Endothelial cell of umbilical vein (primary cell): ENCODE results near the gene IQGAP1. TPM values are rescaled to one million over a fixed set of nuclear protein-coding genes. Genes with fewer than 3 reads are reported as not detected.

Experiments
- BruUV-seq: library from RNA; stranded (reverse); fragments of 400-500 nt; replicated peaks from 2 replicates; lab custom pipeline; 2021; lab: Mats Ljungman, UMichigan
- CTCF ChIA-PET: fragments of 300-600, 350-600 bp; sonication (Branson Sonifier 250); formaldehyde crosslinking; loops from one replicate; lab custom pipeline; 2021; ENCODE audit warnings: antibody characterized with exemption, inconsistent platforms; lab: Charles Lee
- POLR2A ChIA-PET: fragments of 300-600, 350-600 bp; sonication (Branson Sonifier 250); formaldehyde crosslinking; loops from one replicate; lab custom pipeline; 2021; ENCODE audit warnings: antibody characterized with exemption, inconsistent platforms; lab: Charles Lee
- DNase-seq: peaks from one replicate; pipeline ENCODE4 v3.0.0-alpha.2; 2011; ENCODE audit warnings: low read depth, low spot score
- FAIRE-seq: peaks from 2 replicates; lab custom pipeline; 2011; peaks lifted over from hg19 to GRCh38; lab: Jason Lieb, UNC
- H2AFZ ChIP-seq: 2 replicates; pipeline ENCODE4 v1.6.0; 2012; ENCODE audit warnings: low read depth, low read length, control low read depth, inconsistent platforms
- H3K27ac ChIP-seq: 2 replicates; pipeline ENCODE4 v1.5.1; 2011; ENCODE audit warnings: low read depth, mild to moderate bottlenecking, control low read depth, low read length, moderate library complexity; ENCODE audit not compliant: insufficient read depth
- H3K27me3 ChIP-seq, 2 experiments: 2 replicates each; pipeline versions ENCODE4 v1.6.0 to v1.6.1; 2011; ENCODE audit warnings: low read length in 2 of 2, mixed read lengths in 1 of 2; ENCODE audit not compliant: control insufficient read depth in 2 of 2, insufficient read depth in 2 of 2
- H3K36me3 ChIP-seq, 2 experiments: 2 replicates in 1 of 2; 3 replicates in 1 of 2; pipeline ENCODE4 v1.5.1; 2011; ENCODE audit warnings: low read length in 2 of 2, mild to moderate bottlenecking in 1 of 2, moderate library complexity in 1 of 2; ENCODE audit not compliant: control insufficient read depth in 2 of 2, insufficient read depth in 2 of 2; ENCODE audit errors: extremely low read depth in 1 of 2
- H3K4me1 ChIP-seq: 3 replicates; pipeline ENCODE4 v1.5.1; 2011; ENCODE audit warnings: mild to moderate bottlenecking, low read length; ENCODE audit not compliant: control insufficient read depth, insufficient read depth; ENCODE audit errors: extremely low read depth
- H3K4me2 ChIP-seq: 2 replicates; pipeline ENCODE4 v1.6.1; 2011; ENCODE audit warnings: low read length, control low read depth, mixed read lengths; ENCODE audit not compliant: insufficient read depth
- H3K4me3 ChIP-seq, 3 experiments: fragments of 200-600 bp in 1 of 3; sonication (generic), shearing (Covaris generic) in 1 of 3; replicated peaks in 1 of 3; 2 replicates each; pipeline ENCODE4 v1.5.1; 2011 to 2016; ENCODE audit warnings: control low read depth in 3 of 3, low read length in 3 of 3, mild to moderate bottlenecking in 2 of 3, inconsistent platforms in 1 of 3, low read depth in 1 of 3, moderate library complexity in 1 of 3; ENCODE audit not compliant: insufficient read depth in 1 of 3
- H3K79me2 ChIP-seq: 2 replicates; pipeline ENCODE4 v1.6.0; 2012; ENCODE audit warnings: low read length, inconsistent platforms; ENCODE audit not compliant: control insufficient read depth, insufficient read depth
- H3K9ac ChIP-seq: replicated peaks from 2 replicates; pipeline ENCODE3; 2011; ENCODE audit warnings: low read length, control low read depth; ENCODE audit not compliant: insufficient read depth; ENCODE audit errors: extremely low read depth
- H3K9me1 ChIP-seq: replicated peaks from 3 replicates; pipeline ENCODE4 v1.6.0; 2011; ENCODE audit warnings: mild to moderate bottlenecking, low read length; ENCODE audit not compliant: control insufficient read depth, insufficient read depth; ENCODE audit errors: extremely low read depth
- H3K9me3 ChIP-seq: replicated peaks from 2 replicates; pipeline ENCODE4 v1.5.1; 2012; ENCODE audit warnings: low read length, inconsistent platforms; ENCODE audit not compliant: control insufficient read depth, insufficient read depth
- H4K20me1 ChIP-seq: replicated peaks from 2 replicates; pipeline ENCODE3; 2011; ENCODE audit warnings: mild to moderate bottlenecking, low read length; ENCODE audit not compliant: control insufficient read depth, insufficient read depth; ENCODE audit errors: extremely low read depth
- EZH2 ChIP-seq: IDR thresholded peaks from 2 replicates; pipeline ENCODE4 v1.6.1; 2012; ENCODE audit warnings: borderline replicate concordance, low read depth, mild to moderate bottlenecking, moderate library complexity, low read length, inconsistent platforms; ENCODE audit not compliant: severe bottlenecking
- FOS ChIP-seq: IDR thresholded peaks from 2 replicates; pipeline ENCODE4 v1.6.1; 2011; ENCODE audit warnings: mild to moderate bottlenecking, low read length, moderate library complexity, borderline replicate concordance; ENCODE audit not compliant: insufficient read depth
- GATA2 ChIP-seq: IDR thresholded peaks from 2 replicates; pipeline ENCODE4 v1.7.0; 2011; ENCODE audit warnings: low read depth, mild to moderate bottlenecking, moderate library complexity, mixed read lengths, low read length; ENCODE audit not compliant: insufficient read length, insufficient read depth
- JUN ChIP-seq: IDR thresholded peaks from 2 replicates; pipeline ENCODE4 v1.6.1; 2011; ENCODE audit warnings: borderline replicate concordance, low read depth; ENCODE audit not compliant: insufficient read length, insufficient read depth
- MYC ChIP-seq: IDR thresholded peaks from one replicate; pipeline ENCODE4 v1.6.1; 2011; ENCODE audit warnings: mild to moderate bottlenecking, low read depth, low read length
- POLR2A ChIP-seq: IDR thresholded peaks from 2 replicates; pipeline ENCODE4 v1.6.1; 2012; ENCODE audit warnings: low read depth, mild to moderate bottlenecking, control low read depth, low read length
- POLR2AphosphoS5 ChIP-seq: IDR thresholded peaks from 2 replicates; pipeline ENCODE4 v1.6.1; 2012; ENCODE audit warnings: low read depth, mild to moderate bottlenecking, control low read depth, low read length, moderate library complexity; ENCODE audit not compliant: insufficient read depth
- dilution Hi-C: fragments of 300-500 bp; cut with MboI; formaldehyde crosslinking; loops from one replicate; pipeline ENCODE4 v1.15.0; 2019; ENCODE audit warnings: low sequenced_read_pairs; ENCODE audit not compliant: extremely low pct_ligation_motif_present
- intact Hi-C: fragments of 100-400 bp; cut with micrococcal nuclease; formaldehyde crosslinking; loops from one replicate; pipeline ENCODE4 v1.10.0; 2022
- polyA plus RNA-seq, 4 experiments: library from polyadenylated mRNA; depleted of rRNA in 3 of 4; stranded (reverse) in 3 of 4; unstranded in 1 of 4; fragments of >200 nt; gene quantifications; 2 replicates each; pipeline versions ENCODE4 v1.2.1 to v1.2.3, GENCODE V29; 2011 to 2012; ENCODE audit warnings: missing spikeins in 1 of 4
- total RNA-seq: library from RNA; stranded (reverse); gene quantifications from 2 replicates; pipeline ENCODE4 v1.2.3, GENCODE V29; 2021
- TF ChIP-seq, protein P1 (sequence below): IDR thresholded peaks from 2 replicates; pipeline ENCODE4 v1.6.1; 2011; ENCODE audit not compliant: insufficient read depth, insufficient read length
- TF ChIP-seq, protein P2 (sequence below), 2 donors: IDR thresholded peaks; 1 replicate in 1 of 2; 2 replicates in 1 of 2; pipeline ENCODE4 v1.5.1; 2011; ENCODE audit warnings: low read length in 2 of 2, mild to moderate bottlenecking in 2 of 2, moderate library complexity in 2 of 2, control low read depth in 1 of 2, inconsistent platforms in 1 of 2, low read depth in 1 of 2; ENCODE audit not compliant: insufficient read depth in 1 of 2; ENCODE audit errors: extremely low read depth in 1 of 2

IQGAP1 gene
- total and polyA plus RNA-seq, 2 donors (not counting 3 experiments of a cell fraction or from before 2014, with no cell fraction given): 82.2 to 258 TPM

DNA sequence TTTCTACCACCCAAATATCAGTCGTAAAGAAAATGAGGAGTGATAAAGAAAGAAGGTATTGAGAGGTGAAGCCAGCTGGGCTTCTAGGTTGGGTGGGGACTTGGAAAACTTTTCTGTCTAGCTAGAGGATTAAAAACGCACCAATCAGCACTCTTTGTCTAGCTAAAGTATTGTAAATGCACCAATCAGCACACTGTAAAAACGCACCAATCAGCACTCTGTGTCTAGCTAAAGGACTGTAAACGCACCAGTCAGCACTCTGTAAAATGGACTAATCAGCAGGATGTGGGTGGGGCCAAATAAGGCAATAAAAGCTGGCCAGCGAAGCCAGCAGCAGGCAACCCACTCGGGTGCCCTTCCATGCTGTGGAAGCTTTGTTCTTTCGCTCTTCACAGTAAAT, 13.0 kb upstream of the IQGAP1 start:
- intact Hi-C loops: no loop called here
- CTCF ChIA-PET: interaction anchor here (1.9 to 2.7 kb wide), 2 partner anchors 11 to 13 kb away, joined by 5 to 9 read pairs; no protein-coding TSS in a partner anchor
- Histone ChIP-seq H3K4me1 (peaks cover 23% of the 10 kb centered on the region), H3K9me1 (no peaks in the 10 kb centered on the region), H2AFZ (no peak overlapping the region), H3K9me3 (peaks cover 3% of the 10 kb centered on the region), H3K27ac (no peak overlapping the region), H3K4me2 (no peak overlapping the region), H3K9ac (no peak overlapping the region), H3K36me3 (no peaks in the 10 kb centered on the region), H3K79me2 (no peaks in the 10 kb centered on the region), H4K20me1 (no peaks in the 10 kb centered on the region), H3K27me3 (no peaks in the 10 kb centered on the region), H3K4me3 (no peak overlapping the region)
- FAIRE-seq (no peak), DNase-seq (no peak)
- no TSS peak for BruUV-seq
- dilution Hi-C loops: no loop called here
- TF ChIP-seq POLR2AphosphoS5 (no peak), POLR2A (no peak), JUN (no peak), MYC (no peak), FOS (no peak), EZH2 (no peak)
- POLR2A ChIA-PET: interaction anchor here (0.7 kb wide), 1 partner anchor 291 kb away, joined by 4 read pairs; no protein-coding TSS in a partner anchor

DNA sequence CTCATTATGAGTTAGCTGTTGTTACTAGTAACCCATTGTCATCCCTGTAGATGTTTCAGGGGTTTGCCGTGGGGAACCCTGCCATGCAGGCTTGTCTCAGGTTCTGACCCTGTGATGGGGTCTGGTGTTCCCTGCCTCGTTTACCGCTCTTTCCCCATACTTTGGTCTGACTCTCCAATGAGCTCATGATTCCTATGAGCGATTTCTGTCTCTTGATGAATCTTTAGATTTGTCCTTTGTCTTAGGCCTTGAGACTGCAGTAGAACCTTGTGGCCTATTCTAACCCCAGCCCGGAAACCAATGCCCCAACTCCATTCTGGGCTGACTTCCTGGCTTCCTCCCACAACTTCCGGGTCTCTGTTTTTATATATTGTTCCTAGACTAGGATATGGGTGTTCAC, 11.3 kb upstream of the IQGAP1 start:
- Histone ChIP-seq H3K36me3 (no peaks in the 10 kb centered on the region), H3K9me3 (peaks cover 3% of the 10 kb centered on the region), H2AFZ (peak overlapping the region; percentile 41), H3K4me3 (no peak overlapping the region), H4K20me1 (no peaks in the 10 kb centered on the region), H3K27me3 (no peaks in the 10 kb centered on the region), H3K9ac (peak overlapping the region; percentile 1), H3K4me2 (peak overlapping the region; percentile 78), H3K9me1 (no peaks in the 10 kb centered on the region), H3K27ac (peak overlapping the region; percentile 56), H3K79me2 (no peaks in the 10 kb centered on the region), H3K4me1 (peaks cover 18% of the 10 kb centered on the region)
- TF ChIP-seq, protein P1, sequence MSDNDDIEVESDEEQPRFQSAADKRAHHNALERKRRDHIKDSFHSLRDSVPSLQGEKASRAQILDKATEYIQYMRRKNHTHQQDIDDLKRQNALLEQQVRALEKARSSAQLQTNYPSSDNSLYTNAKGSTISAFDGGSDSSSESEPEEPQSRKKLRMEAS: no peak
- TF ChIP-seq EZH2: no peak
- TF ChIP-seq GATA2: peak; percentile 60
- TF ChIP-seq MYC: no peak
- TF ChIP-seq, protein P2, sequence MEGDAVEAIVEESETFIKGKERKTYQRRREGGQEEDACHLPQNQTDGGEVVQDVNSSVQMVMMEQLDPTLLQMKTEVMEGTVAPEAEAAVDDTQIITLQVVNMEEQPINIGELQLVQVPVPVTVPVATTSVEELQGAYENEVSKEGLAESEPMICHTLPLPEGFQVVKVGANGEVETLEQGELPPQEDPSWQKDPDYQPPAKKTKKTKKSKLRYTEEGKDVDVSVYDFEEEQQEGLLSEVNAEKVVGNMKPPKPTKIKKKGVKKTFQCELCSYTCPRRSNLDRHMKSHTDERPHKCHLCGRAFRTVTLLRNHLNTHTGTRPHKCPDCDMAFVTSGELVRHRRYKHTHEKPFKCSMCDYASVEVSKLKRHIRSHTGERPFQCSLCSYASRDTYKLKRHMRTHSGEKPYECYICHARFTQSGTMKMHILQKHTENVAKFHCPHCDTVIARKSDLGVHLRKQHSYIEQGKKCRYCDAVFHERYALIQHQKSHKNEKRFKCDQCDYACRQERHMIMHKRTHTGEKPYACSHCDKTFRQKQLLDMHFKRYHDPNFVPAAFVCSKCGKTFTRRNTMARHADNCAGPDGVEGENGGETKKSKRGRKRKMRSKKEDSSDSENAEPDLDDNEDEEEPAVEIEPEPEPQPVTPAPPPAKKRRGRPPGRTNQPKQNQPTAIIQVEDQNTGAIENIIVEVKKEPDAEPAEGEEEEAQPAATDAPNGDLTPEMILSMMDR (IDR thresholded peaks at IDR 0.05; ENCODE audit: extremely low read depth in 1 of 2, insufficient read depth in 1 of 2, low read depth in 1 of 2, low read length in 2 of 2): no peak
- TF ChIP-seq JUN: no peak
- no peak for TF ChIP-seq POLR2A
- peak; percentile 80 for TF ChIP-seq POLR2AphosphoS5
- TF ChIP-seq FOS: peak; percentile 16
- ChIA-PET CTCF (interaction anchor here (1.0 to 2.6 kb wide), 3 partner anchors 11 to 15 kb away, joined by 3 to 10 read pairs (median 8); partner anchors contain the start of gene IQGAP1), POLR2A (no interaction called here)
- no TSS peak for BruUV-seq
- FAIRE-seq (peak; percentile 93), DNase-seq (peak; percentile 72)
- dilution Hi-C loops (no loop called here), intact Hi-C loops (loop anchor here (1.0 kb wide), 3 partner anchors 12 to 24 kb away; partner anchors contain the start of gene IQGAP1)
